Measurements from ENCODE around the gene PCYT1A. TPM values are rescaled to one million over a fixed set of nuclear protein-coding genes. Genes with fewer than 3 reads are reported as not detected.

Gene PCYT1A
- 58.9 and 70.0 TPM in 2 replicates for total RNA-seq

GRCh38 chr3:196287440-196288140 is at the start of gene PCYT1A:
Gene PCYT1A, minus strand, starts transcription at chr3:196287726. Its CDS starts 17,195 bp downstream, at chr3:196270531.

GRCh38 chr3:196317687-196318467 is 30.4 kb upstream of the PCYT1A start, which contains the start of gene DYNLT2B:
Gene DYNLT2B, minus strand, starts transcription at chr3:196318240. Its CDS starts 88 bp downstream, at chr3:196318152.

GRCh38 chr3:196216089-196216564 is 71.4 kb downstream of the PCYT1A start, which contains the start of gene SLC51A:
Gene SLC51A, plus strand, starts transcription at chr3:196216534. Its CDS starts 179 bp downstream, at chr3:196216713.

GRCh38 chr3:196210673-196211556 is 76.6 kb downstream of the PCYT1A start, which contains the start of gene ZDHHC19:
Gene ZDHHC19, minus strand, starts transcription at chr3:196211400. Its CDS starts 85 bp downstream, at chr3:196211315.

Other genes with a start within 250 kb of the PCYT1A start
- gene TFRC, start 205.6 kb downstream of the PCYT1A start, total RNA-seq: 151 and 177 TPM in 2 replicates
- not detected in 2 replicates for gene ZDHHC19, start 76.3 kb downstream of the PCYT1A start, total RNA-seq
- 0.14 TPM in 1 of 2 replicates, not detected in the other for gene SLC51A, start 71.2 kb downstream of the PCYT1A start, total RNA-seq
- 25.3 and 28.9 TPM in 2 replicates for gene DYNLT2B, start 30.5 kb upstream of the PCYT1A start, total RNA-seq
- gene TM4SF19, start 50.7 kb upstream of the PCYT1A start, total RNA-seq: 1.8 TPM in 1 of 2 replicates, not detected in the other
- gene UBXN7, start 144.7 kb upstream of the PCYT1A start, total RNA-seq: 4.6 and 8.6 TPM in 2 replicates
- gene RNF168, start 216.0 kb upstream of the PCYT1A start, total RNA-seq: 13.2 TPM in 2 replicates
- not detected in 2 replicates for gene SMCO1, start 227.6 kb upstream of the PCYT1A start, total RNA-seq

All from airway epithelial cell (primary cell).